Measurements from ENCODE around the gene SURF4. TPM values are rescaled to one million over a fixed set of nuclear protein-coding genes. Genes with fewer than 3 reads are reported as not detected.

The SURF4 gene
- total and polyA plus RNA-seq, 2 of the 13 experiments (the other 11 are each of a cell fraction or from before 2014, with no cell fraction given): 220 to 265 TPM

DNA sequence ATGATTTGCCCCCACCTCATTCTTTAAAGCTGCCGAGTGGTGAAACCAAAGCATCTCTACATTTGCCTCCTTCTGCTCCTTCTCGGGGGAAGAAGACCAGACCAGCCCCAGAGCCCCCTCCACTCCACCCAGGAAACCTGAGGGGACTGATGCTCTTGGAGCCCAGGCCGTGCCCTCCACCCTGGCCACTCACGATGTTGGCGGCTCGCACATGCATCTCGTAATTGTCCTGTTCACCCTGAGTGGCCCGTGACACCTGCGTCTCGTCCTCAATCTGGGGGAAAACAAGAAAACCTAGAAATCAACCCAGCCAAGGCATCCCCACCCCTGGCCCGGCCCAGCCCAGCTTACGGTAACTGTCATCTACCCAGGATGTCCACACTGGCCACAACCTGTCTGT is 30.9 kb downstream of the SURF4 start:
- peaks cover 7% of the 10 kb centered on the region for H4K20me1 ChIP-seq (ENCODE audit: insufficient read depth, low read length)
- in situ Hi-C loops (cut with HindIII; ENCODE audit: extremely low pct_ligation_motif_present, low pct_unique_long_range_greater_than_20kb) (no loop called here), intact Hi-C loops (cut with micrococcal nuclease; ENCODE audit: unreplicated experiment) (no loop called here)
- no peaks in the 10 kb centered on the region for H3K9me3 ChIP-seq (ENCODE audit: low read length)
- H3K27me3 ChIP-seq (ENCODE audit: control insufficient read depth in 1 of 2, insufficient read depth in 2 of 2, low read length in 2 of 2): no peaks in the 10 kb centered on the region; a peak in 1 of 5 replicates
- H2AFZ ChIP-seq (ENCODE audit: low read length): no peak overlapping the region
- peaks cover 34% of the 10 kb centered on the region for H3K79me2 ChIP-seq (ENCODE audit: insufficient read depth, low read length)
- TF ChIP-seq GATAD1 (CRISPR knock-in tag; IDR thresholded peaks at IDR 0.05): no peak
- TF ChIP-seq, protein P1, sequence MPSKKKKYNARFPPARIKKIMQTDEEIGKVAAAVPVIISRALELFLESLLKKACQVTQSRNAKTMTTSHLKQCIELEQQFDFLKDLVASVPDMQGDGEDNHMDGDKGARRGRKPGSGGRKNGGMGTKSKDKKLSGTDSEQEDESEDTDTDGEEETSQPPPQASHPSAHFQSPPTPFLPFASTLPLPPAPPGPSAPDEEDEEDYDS (CRISPR knock-in tag; IDR thresholded peaks at IDR 0.05): no peak
- H3K4me3 ChIP-seq (replicated peaks in 1 of 3; ENCODE audit: insufficient read depth in 1 of 3, low read depth in 2 of 3, low read length in 3 of 3): no peak overlapping the region
- H3K4me2 ChIP-seq (ENCODE audit: low read depth, low read length): no peak overlapping the region
- no peak overlapping the region for H3K27ac ChIP-seq (ENCODE audit: extremely low read length, insufficient read depth, low read length)
- DNase-seq (ENCODE audit: low spot score): no peak
- H3K4me1 ChIP-seq (ENCODE audit: insufficient read depth, low read length): peaks cover 23% of the 10 kb centered on the region
- WGBS (ENCODE audit: low lambda C conversion rate): 98% methylated on average over 12 of the region's 12 CpGs
- no peak for FAIRE-seq
- no peak for ATAC-seq
- H3K9ac ChIP-seq (ENCODE audit: insufficient read depth, low read depth, low read length): no peak overlapping the region
- no TSS peak for BruUV-seq (replicated peaks)
- peaks cover 8 to 64% of the 10 kb centered on the region in 2 experiments for H3K36me3 ChIP-seq (replicated peaks in 1 of 2; ENCODE audit: control insufficient read depth in 1 of 2, insufficient read depth in 2 of 2, low read length in 2 of 2)
- POLR2A ChIA-PET: no interaction called here
- CTCF ChIA-PET (ENCODE audit: low intra/inter-chr PET ratio, low total read pairs): no interaction called here

DNA sequence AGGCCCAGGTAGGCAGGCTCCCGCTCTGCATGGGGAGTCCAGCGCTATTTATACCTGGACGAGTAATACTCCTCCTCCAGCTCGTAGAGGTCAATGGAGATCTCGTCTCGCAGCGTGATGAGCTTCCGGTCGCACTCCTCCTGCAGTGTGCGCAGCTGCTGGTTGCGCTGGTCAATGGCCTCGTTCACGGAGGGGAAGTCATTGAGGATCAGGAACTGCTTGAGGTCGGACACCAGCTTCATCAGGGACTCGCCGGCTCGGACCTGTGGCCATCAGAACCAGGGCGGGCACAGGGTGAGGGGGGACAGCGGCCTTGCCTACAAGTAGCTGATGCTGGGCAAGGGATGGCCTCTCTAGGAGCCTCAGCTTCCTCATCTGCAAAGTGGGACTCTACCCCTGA is 31.8 kb downstream of the SURF4 start:
- H4K20me1 ChIP-seq (ENCODE audit: insufficient read depth, low read length): peaks cover 3% of the 10 kb centered on the region
- no peak overlapping the region for H3K4me3 ChIP-seq (replicated peaks in 1 of 3; ENCODE audit: insufficient read depth in 1 of 3, low read depth in 2 of 3, low read length in 3 of 3)
- no peak for TF ChIP-seq ZNF382 (CRISPR knock-in tag; IDR thresholded peaks at IDR 0.05; ENCODE audit: borderline replicate concordance)
- TF ChIP-seq, protein P2, sequence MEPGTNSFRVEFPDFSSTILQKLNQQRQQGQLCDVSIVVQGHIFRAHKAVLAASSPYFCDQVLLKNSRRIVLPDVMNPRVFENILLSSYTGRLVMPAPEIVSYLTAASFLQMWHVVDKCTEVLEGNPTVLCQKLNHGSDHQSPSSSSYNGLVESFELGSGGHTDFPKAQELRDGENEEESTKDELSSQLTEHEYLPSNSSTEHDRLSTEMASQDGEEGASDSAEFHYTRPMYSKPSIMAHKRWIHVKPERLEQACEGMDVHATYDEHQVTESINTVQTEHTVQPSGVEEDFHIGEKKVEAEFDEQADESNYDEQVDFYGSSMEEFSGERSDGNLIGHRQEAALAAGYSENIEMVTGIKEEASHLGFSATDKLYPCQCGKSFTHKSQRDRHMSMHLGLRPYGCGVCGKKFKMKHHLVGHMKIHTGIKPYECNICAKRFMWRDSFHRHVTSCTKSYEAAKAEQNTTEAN (CRISPR knock-in tag; conservative IDR thresholded peaks at IDR 0.05): no peak
- TF ChIP-seq, protein P3, sequence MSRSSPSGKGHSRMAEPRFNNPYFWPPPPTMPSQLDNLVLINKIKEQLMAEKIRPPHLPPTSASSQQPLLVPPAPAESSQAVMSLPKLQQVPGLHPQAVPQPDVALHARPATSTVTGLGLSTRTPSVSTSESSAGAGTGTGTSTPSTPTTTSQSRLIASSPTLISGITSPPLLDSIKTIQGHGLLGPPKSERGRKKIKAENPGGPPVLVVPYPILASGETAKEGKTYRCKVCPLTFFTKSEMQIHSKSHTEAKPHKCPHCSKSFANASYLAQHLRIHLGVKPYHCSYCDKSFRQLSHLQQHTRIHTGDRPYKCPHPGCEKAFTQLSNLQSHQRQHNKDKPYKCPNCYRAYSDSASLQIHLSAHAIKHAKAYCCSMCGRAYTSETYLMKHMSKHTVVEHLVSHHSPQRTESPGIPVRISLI (CRISPR knock-in tag; IDR thresholded peaks at IDR 0.05; ENCODE audit: borderline replicate concordance): no peak
- no peak for TF ChIP-seq KDM6A (CRISPR knock-in tag; IDR thresholded peaks at IDR 0.05; ENCODE audit: low read depth)
- TF ChIP-seq ZNF788 (CRISPR knock-in tag; IDR thresholded peaks at IDR 0.05; ENCODE audit: borderline replicate concordance): no peak
- TF ChIP-seq, protein P4, sequence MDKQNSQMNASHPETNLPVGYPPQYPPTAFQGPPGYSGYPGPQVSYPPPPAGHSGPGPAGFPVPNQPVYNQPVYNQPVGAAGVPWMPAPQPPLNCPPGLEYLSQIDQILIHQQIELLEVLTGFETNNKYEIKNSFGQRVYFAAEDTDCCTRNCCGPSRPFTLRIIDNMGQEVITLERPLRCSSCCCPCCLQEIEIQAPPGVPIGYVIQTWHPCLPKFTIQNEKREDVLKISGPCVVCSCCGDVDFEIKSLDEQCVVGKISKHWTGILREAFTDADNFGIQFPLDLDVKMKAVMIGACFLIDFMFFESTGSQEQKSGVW (CRISPR knock-in tag; IDR thresholded peaks at IDR 0.05; ENCODE audit: borderline replicate concordance): no peak
- TF ChIP-seq, protein P5, sequence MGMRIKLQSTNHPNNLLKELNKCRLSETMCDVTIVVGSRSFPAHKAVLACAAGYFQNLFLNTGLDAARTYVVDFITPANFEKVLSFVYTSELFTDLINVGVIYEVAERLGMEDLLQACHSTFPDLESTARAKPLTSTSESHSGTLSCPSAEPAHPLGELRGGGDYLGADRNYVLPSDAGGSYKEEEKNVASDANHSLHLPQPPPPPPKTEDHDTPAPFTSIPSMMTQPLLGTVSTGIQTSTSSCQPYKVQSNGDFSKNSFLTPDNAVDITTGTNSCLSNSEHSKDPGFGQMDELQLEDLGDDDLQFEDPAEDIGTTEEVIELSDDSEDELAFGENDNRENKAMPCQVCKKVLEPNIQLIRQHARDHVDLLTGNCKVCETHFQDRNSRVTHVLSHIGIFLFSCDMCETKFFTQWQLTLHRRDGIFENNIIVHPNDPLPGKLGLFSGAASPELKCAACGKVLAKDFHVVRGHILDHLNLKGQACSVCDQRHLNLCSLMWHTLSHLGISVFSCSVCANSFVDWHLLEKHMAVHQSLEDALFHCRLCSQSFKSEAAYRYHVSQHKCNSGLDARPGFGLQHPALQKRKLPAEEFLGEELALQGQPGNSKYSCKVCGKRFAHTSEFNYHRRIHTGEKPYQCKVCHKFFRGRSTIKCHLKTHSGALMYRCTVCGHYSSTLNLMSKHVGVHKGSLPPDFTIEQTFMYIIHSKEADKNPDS (CRISPR knock-in tag; IDR thresholded peaks at IDR 0.05): no peak
- no peak overlapping the region for H3K27ac ChIP-seq (ENCODE audit: extremely low read length, insufficient read depth, low read length)
- no TSS peak for BruUV-seq (replicated peaks)
- in situ Hi-C loops (cut with HindIII; ENCODE audit: extremely low pct_ligation_motif_present, low pct_unique_long_range_greater_than_20kb) (no loop called here), intact Hi-C loops (cut with micrococcal nuclease; ENCODE audit: unreplicated experiment) (no loop called here)
- H3K4me2 ChIP-seq (ENCODE audit: low read depth, low read length): no peak overlapping the region
- ChIA-PET CTCF (ENCODE audit: low intra/inter-chr PET ratio, low total read pairs) (no interaction called here), POLR2A (no interaction called here)
- peaks cover 27% of the 10 kb centered on the region for H3K79me2 ChIP-seq (ENCODE audit: insufficient read depth, low read length)
- no peak for ATAC-seq
- no peak overlapping the region for H2AFZ ChIP-seq (ENCODE audit: low read length)
- no peak for DNase-seq (ENCODE audit: low spot score)
- no peaks in the 10 kb centered on the region; a peak in 1 of 5 replicates for H3K27me3 ChIP-seq (ENCODE audit: control insufficient read depth in 1 of 2, insufficient read depth in 2 of 2, low read length in 2 of 2)
- H3K36me3 ChIP-seq (replicated peaks in 1 of 2; ENCODE audit: control insufficient read depth in 1 of 2, insufficient read depth in 2 of 2, low read length in 2 of 2): peaks cover 8 to 59% of the 10 kb centered on the region in 2 experiments; a peak in 4 of 5 replicates
- H3K9ac ChIP-seq (ENCODE audit: insufficient read depth, low read depth, low read length): no peak overlapping the region
- H3K9me3 ChIP-seq (ENCODE audit: low read length): no peaks in the 10 kb centered on the region
- 100% methylated on average over 5 of the region's 19 CpGs for WGBS (ENCODE audit: low lambda C conversion rate)
- FAIRE-seq: no peak
- peaks cover 14% of the 10 kb centered on the region for H3K4me1 ChIP-seq (ENCODE audit: insufficient read depth, low read length)
